Left colon (tissue), 2 donors: ENCODE measurements around the gene SPR. TPM values are rescaled to one million over a fixed set of nuclear protein-coding genes. Genes with fewer than 3 reads are reported as not detected.
A peak's percentile ranks its signal among the peaks of the same experiment; 100 is the strongest.

Experiments used
- ATAC-seq: fragments of 200-7000 bp; cut with Tn5 transposase; one replicate; pipeline ENCODE4 v1.9.1; 2020; ENCODE audit warnings: mild to moderate bottlenecking, moderate library complexity
- DNase-seq, 2 donors: peaks; one replicate each; pipeline ENCODE4 v3.0.0-alpha.2; 2020
- intact Hi-C, 2 donors: fragments of 100-400 bp; cut with DNase I in 1 of 2; cut with micrococcal nuclease in 1 of 2; formaldehyde crosslinking; loops; one replicate each; pipeline versions ENCODE4 v1.11.2 to v1.14.0; 2022; cut with DNase I, micrococcal nuclease
- total RNA-seq, 2 donors: library from RNA; stranded (reverse); fragmentation: NEBNext Ultra II Directional; extraction: Animal tissue kit (Norgen Biotek cat#: 25700); gene quantifications; one replicate each; pipeline ENCODE4 v1.2.1, GENCODE V29; 2021
- donor health status: DM: no; HTN: no; CAD: no.
- donor health status: DM: yes; HTN: yes; CAD: no.

Gene SPR
- total RNA-seq, 2 donors from 2014 or later: 77.8 to 81.9 TPM

- peak; percentile 20 for ATAC-seq
- intact Hi-C loops: no loop called here
These were observed 37.4 kb downstream of the SPR start for GRCh38 chr2:72924353-72925240.

GRCh38 chr2:72925328-72925943 is 38.2 kb downstream of the SPR start:
- intact Hi-C loops: no loop called here
- ATAC-seq (no peak), DNase-seq (no peak)

More at GRCh38 chr2:72924353-72925240, 37.4 kb downstream of the SPR start:
- no peak for DNase-seq

DNA sequence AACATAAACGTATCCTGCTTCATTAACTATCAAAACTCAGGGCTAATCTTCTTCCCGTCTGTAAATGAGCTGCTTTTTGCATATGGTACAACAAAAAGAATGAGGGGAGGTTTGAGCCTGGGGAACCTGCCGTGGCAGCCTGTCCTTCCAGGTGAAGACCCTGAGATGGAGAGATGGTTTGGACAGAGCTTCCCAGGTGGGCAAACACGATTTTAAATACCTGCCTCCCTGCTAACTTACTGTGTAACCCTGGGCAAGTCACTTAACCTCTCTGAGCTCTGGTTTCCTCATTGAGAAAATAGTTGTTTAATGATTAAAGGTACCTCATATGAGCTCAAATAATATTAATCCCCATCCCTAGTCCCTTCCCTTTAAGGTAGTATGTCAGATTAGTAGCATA is 39.2 kb downstream of the SPR start:
- intact Hi-C loops: no loop called here
- DNase-seq (no peak), ATAC-seq (no peak)

DNA sequence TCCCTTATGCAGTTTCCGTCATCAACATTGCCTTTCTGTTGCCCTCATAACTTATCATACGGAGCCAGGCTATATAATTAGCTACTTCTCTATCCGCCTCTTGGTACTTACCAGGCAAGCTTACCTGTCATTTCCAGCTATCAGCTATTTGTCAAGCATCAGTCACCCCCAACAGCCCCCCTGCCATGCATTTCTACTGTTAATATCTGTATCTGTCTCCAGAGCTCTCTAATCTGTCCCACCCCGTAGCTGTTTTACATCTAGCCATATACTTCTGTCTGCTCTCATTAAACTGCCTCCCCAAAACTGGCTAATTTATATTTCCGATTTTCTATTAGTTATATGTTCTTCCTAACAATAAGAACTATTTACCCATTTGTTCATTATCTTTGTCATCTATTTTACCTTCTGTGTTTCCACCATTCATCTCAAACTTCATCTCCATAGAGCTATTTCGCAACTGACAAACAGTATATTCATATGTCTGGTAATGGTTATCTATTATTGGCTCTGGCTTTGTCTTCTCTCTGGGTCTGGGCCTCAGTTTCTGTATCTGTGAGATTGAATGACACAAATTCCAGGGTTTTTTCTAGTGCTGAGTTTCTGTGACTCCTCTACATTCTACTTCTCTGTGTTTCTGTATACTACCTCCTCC is 39.7 kb downstream of the SPR start:
- no peak for DNase-seq
- no peak for ATAC-seq
- intact Hi-C loops: no loop called here

DNA sequence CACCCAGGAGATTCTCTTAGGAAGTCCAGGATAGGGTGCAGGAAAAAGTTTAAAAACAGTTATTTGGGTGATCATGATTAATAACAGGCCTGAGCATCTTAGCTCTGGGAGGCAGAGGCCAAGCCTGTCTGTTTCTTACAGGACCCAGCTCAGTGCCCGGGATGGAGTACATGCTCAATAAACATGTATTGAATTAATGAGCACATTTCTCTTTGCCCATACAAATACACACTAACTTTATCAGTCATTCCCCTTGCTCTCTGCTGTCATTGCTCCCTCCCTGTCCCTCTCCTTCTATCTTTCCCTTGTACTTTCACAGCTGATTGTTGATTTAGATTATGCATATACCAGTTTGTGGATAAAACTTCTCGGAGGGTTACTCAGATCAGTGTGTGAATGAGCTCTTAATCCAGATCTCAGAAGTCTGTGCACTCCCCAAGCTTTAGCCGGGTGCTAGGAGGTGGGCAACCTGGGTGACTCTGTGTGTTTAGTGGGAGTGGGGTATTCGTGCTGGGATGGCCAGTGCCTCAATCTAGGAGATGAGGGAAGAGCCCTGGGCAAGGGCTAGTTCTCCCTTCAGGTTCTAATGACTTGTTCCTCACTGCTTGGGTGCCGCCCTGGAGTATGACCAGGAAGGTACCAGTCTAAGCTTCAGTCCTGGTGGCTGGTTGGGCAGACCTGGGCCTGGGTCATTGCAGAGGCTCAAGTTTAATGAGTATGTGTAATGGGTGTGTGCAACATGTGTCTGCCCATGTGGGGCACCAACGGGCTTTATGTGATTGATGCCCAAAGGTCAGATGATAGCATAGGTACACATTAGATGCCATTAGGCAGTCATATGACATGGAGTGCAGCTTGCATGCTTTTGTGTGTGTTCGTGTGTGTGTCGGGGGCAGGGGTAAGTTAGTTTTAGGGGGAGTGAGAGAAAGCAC is 40.7 kb downstream of the SPR start:
- DNase-seq (no peak), ATAC-seq (peak; percentile 63)
- intact Hi-C loops: no loop called here

GRCh38 chr2:72929010-72929409 is 41.8 kb downstream of the SPR start:
- no peak for ATAC-seq
- no peak for DNase-seq
- intact Hi-C loops: no loop called here

DNA sequence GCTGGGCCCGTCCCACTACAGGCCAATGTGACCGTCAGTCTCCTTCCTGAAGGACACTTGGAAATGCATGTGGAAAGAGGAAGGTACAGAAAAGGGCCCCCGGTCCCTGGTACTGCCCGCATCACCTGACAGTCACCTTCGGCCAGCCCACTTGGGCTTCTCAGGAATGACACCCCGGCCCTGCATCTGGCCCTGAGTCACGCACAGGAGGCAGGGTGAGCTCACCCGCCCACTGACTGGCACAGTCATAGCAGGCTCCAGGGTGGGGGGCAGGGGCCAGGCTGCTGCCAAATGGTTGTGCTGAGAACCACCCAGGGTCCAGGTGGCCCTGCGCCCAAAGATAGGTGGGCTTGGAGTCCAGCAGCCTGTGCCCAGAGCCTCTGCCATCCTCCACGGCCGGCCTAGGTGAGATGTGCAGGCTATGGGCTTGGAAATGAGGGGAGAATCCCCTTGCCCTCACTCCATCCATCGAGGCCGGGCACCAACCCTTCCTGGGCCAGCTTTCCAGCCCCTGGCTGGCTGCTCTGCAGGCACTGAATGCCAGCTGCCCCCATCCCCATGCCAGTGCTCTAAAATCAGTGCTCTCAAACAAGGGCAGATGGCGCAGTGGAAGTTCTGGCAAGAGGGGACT is 44.2 kb downstream of the SPR start:
- intact Hi-C loops: no loop called here
- no peak for ATAC-seq
- DNase-seq: no peak

GRCh38 chr2:72932045-72932740 is 45.0 kb downstream of the SPR start:
- no peak for DNase-seq
- intact Hi-C loops: no loop called here
- no peak for ATAC-seq

DNA sequence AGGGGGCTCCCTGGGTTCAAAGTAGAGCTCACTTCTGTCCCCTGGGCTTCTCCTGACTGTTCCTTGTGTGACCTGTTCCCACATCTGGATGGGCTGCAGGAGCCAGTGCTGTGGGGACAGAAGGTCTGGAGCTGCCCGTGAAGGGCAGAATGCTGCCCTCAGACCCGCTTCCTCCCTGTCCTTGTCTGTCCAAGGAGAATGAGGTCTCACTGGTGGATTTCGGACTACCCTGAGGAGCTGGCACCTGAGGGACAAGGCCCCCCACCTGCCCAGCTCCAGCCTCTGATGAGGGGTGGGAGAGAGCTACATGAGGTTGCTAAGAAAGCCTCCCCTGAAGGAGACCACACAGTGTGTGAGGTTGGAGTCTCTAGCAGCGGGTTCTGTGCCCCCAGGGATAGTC is 45.6 kb downstream of the SPR start:
- no peak for ATAC-seq
- DNase-seq: no peak
- intact Hi-C loops: no loop called here

GRCh38 chr2:72933207-72933606 is 46.0 kb downstream of the SPR start:
- no peak for ATAC-seq
- intact Hi-C loops: no loop called here
- no peak for DNase-seq

- intact Hi-C loops: no loop called here
- DNase-seq (peak in 1 of 2 donors; percentile 36), ATAC-seq (peak; percentile 77)
These were observed 46.5 kb downstream of the SPR start for GRCh38 chr2:72933646-72934151.

DNA sequence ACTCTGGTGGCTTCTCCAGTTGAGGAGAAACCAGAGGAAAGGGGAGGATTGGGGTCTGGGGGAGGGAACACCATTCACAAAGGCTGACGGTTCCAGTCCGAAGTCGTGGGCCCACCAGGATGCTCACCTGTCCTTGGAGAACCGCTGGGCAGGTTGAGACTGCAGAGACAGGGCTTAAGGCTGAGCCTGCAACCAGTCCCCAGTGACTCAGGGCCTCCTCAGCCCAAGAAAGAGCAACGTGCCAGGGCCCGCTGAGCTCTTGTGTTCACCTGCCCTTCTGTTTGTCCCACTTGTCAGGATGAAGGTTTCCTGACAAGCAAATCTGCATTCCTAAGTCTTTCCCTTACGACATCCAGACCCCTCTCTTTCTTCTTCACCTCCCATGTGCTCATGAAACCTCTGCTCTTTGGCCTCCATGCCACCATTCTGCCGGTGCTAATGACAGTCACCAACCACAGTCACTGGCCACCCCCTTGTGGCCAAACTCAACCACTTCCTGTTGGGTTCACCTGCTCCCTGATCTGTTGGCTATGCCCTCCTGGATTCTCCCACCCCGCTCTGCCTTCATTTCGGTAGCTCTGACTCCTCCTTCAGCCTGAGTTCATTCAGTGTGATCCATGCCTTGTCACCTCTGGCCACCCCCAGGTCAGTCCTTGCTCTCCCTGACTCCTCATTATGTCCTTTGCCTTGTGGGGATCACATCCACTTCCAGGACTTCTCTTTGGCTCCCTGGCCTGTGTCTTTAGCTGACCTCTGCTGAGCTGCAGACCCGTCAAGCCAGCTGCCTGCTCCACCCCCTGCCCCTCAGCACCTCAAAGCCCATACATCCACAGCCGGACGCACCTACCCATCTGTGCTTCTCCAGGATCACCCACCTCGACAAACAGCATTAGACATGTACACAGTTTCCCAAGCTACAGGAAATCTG is 47.7 kb downstream of the SPR start:
- intact Hi-C loops: no loop called here
- ATAC-seq (peak; percentile 75), DNase-seq (peak in 1 of 2 donors; percentile 54)

- intact Hi-C loops: no loop called here
- ATAC-seq (no peak), DNase-seq (no peak)
These were observed 48.4 kb downstream of the SPR start for GRCh38 chr2:72935611-72935957.

- no peak for DNase-seq
- intact Hi-C loops: no loop called here
- no peak for ATAC-seq
These were observed 49.6 kb downstream of the SPR start for GRCh38 chr2:72936660-72937355.

- DNase-seq (no peak), ATAC-seq (peak; percentile 5)
- intact Hi-C loops: no loop called here
These were observed 50.1 kb downstream of the SPR start for GRCh38 chr2:72937356-72937669.

GRCh38 chr2:72938455-72938854 is 51.2 kb downstream of the SPR start:
- no peak for ATAC-seq
- DNase-seq: no peak
- intact Hi-C loops: no loop called here
